Measurements from ENCODE around the gene NUAK1. TPM values are rescaled to one million over a fixed set of nuclear protein-coding genes. Genes with fewer than 3 reads are reported as not detected.

Gene NUAK1
- total RNA-seq, 4 donors from 2014 or later: 22.6 to 44.3 (median 38.4) TPM

DNA sequence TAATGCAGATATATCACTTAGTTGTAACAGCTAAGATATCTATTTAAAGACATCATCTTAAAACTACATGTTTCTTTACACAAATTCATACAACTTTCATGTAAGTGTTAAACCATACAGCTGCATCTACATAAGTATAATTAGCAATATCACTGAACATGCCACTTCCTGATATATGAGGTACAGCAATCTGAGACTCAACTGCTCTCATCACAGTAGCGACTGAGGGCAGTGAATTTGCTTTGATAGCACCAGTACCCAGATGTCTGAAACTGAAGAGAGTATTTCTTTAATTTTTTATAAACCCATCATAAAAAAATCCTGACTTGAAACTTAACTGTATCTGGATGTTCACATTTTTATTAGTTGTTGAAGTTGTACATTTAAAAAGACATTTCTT lies 34.7 kb upstream of the NUAK1 start:
- TF ChIP-seq, protein P1, sequence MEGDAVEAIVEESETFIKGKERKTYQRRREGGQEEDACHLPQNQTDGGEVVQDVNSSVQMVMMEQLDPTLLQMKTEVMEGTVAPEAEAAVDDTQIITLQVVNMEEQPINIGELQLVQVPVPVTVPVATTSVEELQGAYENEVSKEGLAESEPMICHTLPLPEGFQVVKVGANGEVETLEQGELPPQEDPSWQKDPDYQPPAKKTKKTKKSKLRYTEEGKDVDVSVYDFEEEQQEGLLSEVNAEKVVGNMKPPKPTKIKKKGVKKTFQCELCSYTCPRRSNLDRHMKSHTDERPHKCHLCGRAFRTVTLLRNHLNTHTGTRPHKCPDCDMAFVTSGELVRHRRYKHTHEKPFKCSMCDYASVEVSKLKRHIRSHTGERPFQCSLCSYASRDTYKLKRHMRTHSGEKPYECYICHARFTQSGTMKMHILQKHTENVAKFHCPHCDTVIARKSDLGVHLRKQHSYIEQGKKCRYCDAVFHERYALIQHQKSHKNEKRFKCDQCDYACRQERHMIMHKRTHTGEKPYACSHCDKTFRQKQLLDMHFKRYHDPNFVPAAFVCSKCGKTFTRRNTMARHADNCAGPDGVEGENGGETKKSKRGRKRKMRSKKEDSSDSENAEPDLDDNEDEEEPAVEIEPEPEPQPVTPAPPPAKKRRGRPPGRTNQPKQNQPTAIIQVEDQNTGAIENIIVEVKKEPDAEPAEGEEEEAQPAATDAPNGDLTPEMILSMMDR (IDR thresholded peaks at IDR 0.05): no peak
- TF ChIP-seq EP300 (IDR thresholded peaks at IDR 0.05) (no peak), POLR2AphosphoS5 (IDR thresholded peaks at IDR 0.05) (no peak), POLR2A (IDR thresholded peaks at IDR 0.05) (no peak)
- H3K4me3 ChIP-seq: no peak overlapping the region
- WGBS: 65% methylated on average over 1 of the region's 1 CpG

DNA sequence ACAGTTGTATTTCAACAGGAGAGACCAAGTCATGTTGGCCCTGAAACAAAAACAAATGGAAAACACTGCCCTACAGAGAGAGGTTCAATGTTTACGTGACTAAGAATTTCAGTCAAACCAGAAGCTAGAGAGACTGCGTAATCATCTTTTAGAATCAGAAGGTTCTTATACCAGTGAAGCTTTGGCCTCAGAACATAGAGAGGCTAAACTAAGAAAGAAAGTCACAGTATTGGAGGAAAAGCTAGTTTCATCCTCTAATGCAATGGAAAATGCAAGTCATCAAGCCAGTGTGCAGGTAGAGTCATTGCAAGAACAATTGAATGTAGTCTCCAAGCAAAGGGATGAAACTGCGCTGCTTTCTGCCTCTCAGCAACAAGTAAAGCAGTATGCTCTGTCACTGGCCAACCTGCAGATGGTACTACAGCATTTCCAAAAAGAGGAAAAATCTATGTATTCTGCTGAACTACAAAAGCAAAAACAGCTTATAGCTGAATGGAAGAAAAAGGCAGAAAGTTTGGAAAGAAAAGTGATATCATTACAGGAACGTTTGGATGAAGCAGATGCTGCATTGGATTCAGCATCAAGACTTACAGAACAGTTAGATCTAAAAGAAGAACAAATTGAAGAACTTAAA lies 32.5 kb upstream of the NUAK1 start:
- Histone ChIP-seq H3K27me3 (no peaks in the 10 kb centered on the region), H3K9me3 (no peaks in the 10 kb centered on the region), H3K4me1 (no peaks in the 10 kb centered on the region), H3K36me3 (no peaks in the 10 kb centered on the region), H3K4me3 (no peak overlapping the region), H3K27ac (no peak overlapping the region)
- WGBS: 75% methylated on average over 4 of the region's 4 CpGs
- no peak for DNase-seq (ENCODE audit: low spot score in 2 of 2)
- no peak for TF ChIP-seq POLR2A (IDR thresholded peaks at IDR 0.05)
- TF ChIP-seq POLR2AphosphoS5 (IDR thresholded peaks at IDR 0.05): no peak
- TF ChIP-seq, protein P1 (IDR thresholded peaks at IDR 0.05): no peak
- no peak for TF ChIP-seq EP300 (IDR thresholded peaks at IDR 0.05)

More for the DNA sequence above, 34.7 kb upstream of the NUAK1 start:
- no peak for DNase-seq (ENCODE audit: low spot score in 2 of 2)
- Histone ChIP-seq H3K4me1 (peaks cover under 1% of the 10 kb centered on the region), H3K27ac (no peak overlapping the region), H3K9me3 (no peaks in the 10 kb centered on the region), H3K36me3 (no peaks in the 10 kb centered on the region), H3K27me3 (no peaks in the 10 kb centered on the region)

DNA sequence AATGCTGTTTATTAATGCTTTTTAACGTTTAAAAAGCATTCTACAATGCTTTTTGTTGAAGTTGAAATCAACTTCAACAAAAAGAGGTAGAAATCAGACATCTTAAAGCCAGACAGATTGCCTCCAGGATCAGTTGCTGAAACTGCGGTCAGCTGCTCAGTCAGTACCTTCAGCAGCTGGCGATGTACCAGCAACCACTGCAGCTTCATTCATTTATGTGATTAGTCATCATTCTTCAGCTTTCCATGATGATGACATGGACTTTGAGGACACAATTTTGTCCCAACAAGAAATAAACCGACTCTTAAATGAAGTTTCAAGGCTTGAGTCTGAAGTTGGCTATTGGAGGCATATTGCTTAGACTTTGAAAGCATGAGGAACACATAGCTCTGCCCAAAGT lies 31.5 kb upstream of the NUAK1 start:
- H3K9me3 ChIP-seq: no peaks in the 10 kb centered on the region
- H3K4me3 ChIP-seq: no peak overlapping the region
- no peak overlapping the region for H3K27ac ChIP-seq
- H3K36me3 ChIP-seq: no peaks in the 10 kb centered on the region
- H3K27me3 ChIP-seq: no peaks in the 10 kb centered on the region
- no peaks in the 10 kb centered on the region for H3K4me1 ChIP-seq
- no peak for TF ChIP-seq POLR2AphosphoS5 (IDR thresholded peaks at IDR 0.05)
- no peak for DNase-seq (ENCODE audit: low spot score in 2 of 2)
- 66% methylated on average over 4 of the region's 4 CpGs for WGBS

DNA sequence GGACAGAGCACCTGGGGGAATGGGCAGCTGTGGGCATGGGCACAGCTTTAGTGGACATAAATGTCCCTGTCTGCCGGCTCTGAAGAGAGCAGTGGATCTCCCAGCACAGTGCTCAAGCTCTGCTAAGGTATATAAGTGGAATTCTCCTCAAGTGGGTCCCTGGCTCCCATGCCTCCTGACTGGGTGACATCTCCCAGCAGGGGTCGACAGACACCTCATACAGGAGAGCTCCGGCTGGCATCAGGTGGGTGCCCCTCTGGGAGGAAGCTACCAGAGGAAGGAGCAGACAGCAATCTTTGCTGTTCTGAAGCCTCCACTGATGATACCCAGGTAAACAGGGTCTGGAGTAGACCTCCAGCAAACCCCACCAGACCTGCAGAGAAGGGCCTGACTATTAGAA lies 25.0 kb upstream of the NUAK1 start:
- H3K9me3 ChIP-seq: no peaks in the 10 kb centered on the region
- H3K4me1 ChIP-seq: no peaks in the 10 kb centered on the region
- no peaks in the 10 kb centered on the region for H3K27me3 ChIP-seq
- TF ChIP-seq, protein P1 (IDR thresholded peaks at IDR 0.05): no peak
- TF ChIP-seq POLR2AphosphoS5 (IDR thresholded peaks at IDR 0.05) (no peak), POLR2A (IDR thresholded peaks at IDR 0.05) (no peak)
- no peaks in the 10 kb centered on the region for H3K36me3 ChIP-seq
- 100% methylated on average over 2 of the region's 3 CpGs for WGBS
- H3K27ac ChIP-seq: no peak overlapping the region
- no peak overlapping the region for H3K4me3 ChIP-seq
- no peak for DNase-seq (ENCODE audit: low spot score in 2 of 2)

DNA sequence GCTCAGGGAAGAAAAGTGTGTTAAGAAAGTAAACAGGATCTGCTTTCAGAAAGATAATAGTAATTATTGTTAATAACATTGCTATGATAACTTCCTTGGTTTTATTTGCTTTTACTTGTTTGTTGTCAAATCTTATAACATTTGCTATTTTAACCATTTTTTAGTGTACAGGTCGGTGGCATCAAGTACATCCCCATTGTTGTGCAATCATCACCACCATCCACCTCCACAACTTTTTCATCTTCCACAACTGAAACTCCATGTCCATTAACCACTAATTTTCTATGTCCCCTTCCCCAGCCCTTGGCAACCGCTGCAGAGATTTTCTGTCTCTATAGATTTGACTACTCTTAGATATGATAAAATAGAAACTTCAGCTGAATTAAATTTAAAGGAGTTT lies 22.7 kb upstream of the NUAK1 start:
- Histone ChIP-seq H3K27ac (no peak overlapping the region), H3K27me3 (no peaks in the 10 kb centered on the region), H3K4me1 (no peaks in the 10 kb centered on the region), H3K4me3 (no peak overlapping the region), H3K9me3 (no peaks in the 10 kb centered on the region), H3K36me3 (no peaks in the 10 kb centered on the region)
- TF ChIP-seq EP300 (IDR thresholded peaks at IDR 0.05) (no peak), POLR2A (IDR thresholded peaks at IDR 0.05) (no peak), POLR2AphosphoS5 (IDR thresholded peaks at IDR 0.05) (no peak)
- TF ChIP-seq, protein P1 (IDR thresholded peaks at IDR 0.05): no peak
- 83% methylated on average over 2 of the region's 2 CpGs for WGBS
- DNase-seq (ENCODE audit: low spot score in 2 of 2): no peak

DNA sequence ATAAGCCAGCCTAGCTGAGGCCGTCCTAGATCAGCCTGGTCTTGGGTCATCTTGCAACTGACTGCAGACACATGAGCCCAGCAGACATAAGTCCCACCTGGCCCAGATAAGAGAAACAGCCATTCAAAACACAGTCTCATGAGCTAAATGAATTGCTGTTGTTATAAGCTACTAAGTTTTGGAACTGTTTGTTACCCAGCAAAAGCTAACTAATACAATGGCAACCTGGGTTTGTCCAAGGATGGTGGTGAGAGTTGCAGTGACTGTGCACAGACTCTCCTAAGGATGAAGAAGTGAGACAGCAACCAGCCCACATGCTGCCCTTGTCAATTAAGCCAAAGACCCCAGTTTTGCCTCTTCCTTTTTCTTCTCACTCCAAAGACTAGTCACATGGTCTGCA lies 22.2 kb upstream of the NUAK1 start:
- 100% methylated on average over 1 of the region's 1 CpG for WGBS
- TF ChIP-seq POLR2A (IDR thresholded peaks at IDR 0.05) (no peak), EP300 (IDR thresholded peaks at IDR 0.05) (no peak), POLR2AphosphoS5 (IDR thresholded peaks at IDR 0.05) (no peak)
- TF ChIP-seq, protein P1 (IDR thresholded peaks at IDR 0.05): no peak
- H3K27ac ChIP-seq: no peak overlapping the region

More for the DNA sequence above, 22.2 kb upstream of the NUAK1 start:
- H3K36me3 ChIP-seq: no peaks in the 10 kb centered on the region
- no peak overlapping the region for H3K4me3 ChIP-seq
- H3K9me3 ChIP-seq: no peaks in the 10 kb centered on the region
- no peak for DNase-seq (ENCODE audit: low spot score in 2 of 2)
- H3K27me3 ChIP-seq: no peaks in the 10 kb centered on the region
- no peaks in the 10 kb centered on the region for H3K4me1 ChIP-seq
